Posterior vena cava (tissue), 2 donors: ENCODE results near the gene COL9A3. TPM values are rescaled to one million over a fixed set of nuclear protein-coding genes. Genes with fewer than 3 reads are reported as not detected.

Experiments used
- total RNA-seq, 2 donors: library from RNA; stranded (reverse); fragmentation: NEBNext Ultra II Directional; extraction: Animal tissue kit (Norgen Biotek cat#: 25700); gene quantifications; one replicate each; pipeline ENCODE4 v1.2.1, GENCODE V29; 2021
- donor health status: DM: yes; HTN: yes; CAD: no.
- donor health status: DM: yes; HTN: yes; CAD: no.

Gene COL9A3
- total RNA-seq, 2 donors from 2014 or later, result 1.0 to 1.9 TPM

Other genes starting within 250 kb of the COL9A3 start
- gene SLCO4A1, start 174.5 kb upstream of the COL9A3 start, total RNA-seq, result 10 to 100 TPM; 14.7 to 15.2 TPM
- gene NTSR1, start 108.2 kb upstream of the COL9A3 start, total RNA-seq, result under 1 TPM in 1 of 2 donors, not detected in 1; 0.14 TPM
- gene MRGBP, start 20.6 kb upstream of the COL9A3 start, total RNA-seq, result 1 to 10 TPM; 5.0 to 8.0 TPM
- 10 to 100 TPM; 27.7 to 29.4 TPM for gene OGFR, start 12.2 kb upstream of the COL9A3 start, total RNA-seq
- gene TCFL5, start 44.8 kb downstream of the COL9A3 start, total RNA-seq, result 10 to 100 TPM in 1 of 2 donors, 1 to 10 TPM in 1; 9.6 to 10.9 TPM
- gene DIDO1, start 109.5 kb downstream of the COL9A3 start, total RNA-seq, result 10 to 100 TPM; 38.5 to 44.1 TPM
- gene GID8, start 121.1 kb downstream of the COL9A3 start, total RNA-seq, result 10 to 100 TPM; 14.9 to 20.0 TPM
- gene SLC17A9, start 135.7 kb downstream of the COL9A3 start, total RNA-seq, result 10 to 100 TPM in 1 of 2 donors, 1 to 10 TPM in 1; 9.9 to 16.3 TPM
- gene BHLHE23, start 189.9 kb downstream of the COL9A3 start, total RNA-seq, result not detected